Epithelial cell of esophagus (primary cell): ENCODE measurements around the gene UBA52.

Experiments
- DNase-seq: peaks from one replicate; pipeline ENCODE4 v3.0.0; 2010; ENCODE audit warnings: low read depth
- H3K4me3 ChIP-seq: 2 replicates; pipeline ENCODE4 v1.5.1; 2011; ENCODE audit warnings: mild to moderate bottlenecking, low read length, control low read depth
- TF ChIP-seq, protein P1 (sequence below): IDR thresholded peaks from 2 replicates; pipeline ENCODE4 v1.5.1; 2011; ENCODE audit warnings: low read depth, mild to moderate bottlenecking, low read length, control low read depth, inconsistent platforms; ENCODE audit not compliant: insufficient read depth; ENCODE audit errors: missing control alignments

Gene UBA52

DNA sequence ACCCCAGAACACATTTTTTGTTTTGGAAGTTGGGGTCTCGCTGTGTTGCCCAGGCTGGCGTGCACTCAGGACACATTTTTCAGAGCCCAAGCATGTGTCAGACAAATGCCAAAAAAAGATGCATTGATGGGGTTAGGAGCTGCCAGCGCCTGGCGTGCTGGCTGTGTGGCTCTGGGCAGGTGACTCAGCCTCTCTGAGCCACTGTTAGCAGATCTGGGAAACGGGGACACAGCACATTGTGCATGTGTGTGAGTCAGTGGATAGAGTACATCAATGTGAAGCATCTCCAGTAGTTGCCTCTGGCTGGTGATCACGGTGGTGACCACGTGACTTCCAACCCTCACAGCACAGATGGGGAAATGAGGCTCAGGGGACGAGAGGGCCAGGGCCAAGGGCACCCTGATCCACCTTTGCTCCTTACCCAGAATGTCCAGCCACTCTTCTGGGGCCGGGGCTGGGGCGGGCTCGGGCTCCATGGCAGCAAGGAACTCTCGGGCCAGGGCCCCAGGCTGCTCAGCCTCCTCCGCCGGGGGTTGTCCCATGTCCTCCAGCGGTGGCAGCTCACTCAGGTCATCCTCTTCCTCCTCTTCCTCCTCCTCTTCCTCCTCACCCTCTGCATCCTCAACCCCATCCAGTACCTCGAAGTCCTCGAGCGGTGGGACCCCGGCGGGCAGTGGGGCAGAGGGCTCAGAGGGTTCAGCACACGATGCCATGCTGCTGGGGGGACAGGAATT is 30.2 kb upstream of the UBA52 start:
- peak; percentile 40 for DNase-seq
- TF ChIP-seq, protein P1, sequence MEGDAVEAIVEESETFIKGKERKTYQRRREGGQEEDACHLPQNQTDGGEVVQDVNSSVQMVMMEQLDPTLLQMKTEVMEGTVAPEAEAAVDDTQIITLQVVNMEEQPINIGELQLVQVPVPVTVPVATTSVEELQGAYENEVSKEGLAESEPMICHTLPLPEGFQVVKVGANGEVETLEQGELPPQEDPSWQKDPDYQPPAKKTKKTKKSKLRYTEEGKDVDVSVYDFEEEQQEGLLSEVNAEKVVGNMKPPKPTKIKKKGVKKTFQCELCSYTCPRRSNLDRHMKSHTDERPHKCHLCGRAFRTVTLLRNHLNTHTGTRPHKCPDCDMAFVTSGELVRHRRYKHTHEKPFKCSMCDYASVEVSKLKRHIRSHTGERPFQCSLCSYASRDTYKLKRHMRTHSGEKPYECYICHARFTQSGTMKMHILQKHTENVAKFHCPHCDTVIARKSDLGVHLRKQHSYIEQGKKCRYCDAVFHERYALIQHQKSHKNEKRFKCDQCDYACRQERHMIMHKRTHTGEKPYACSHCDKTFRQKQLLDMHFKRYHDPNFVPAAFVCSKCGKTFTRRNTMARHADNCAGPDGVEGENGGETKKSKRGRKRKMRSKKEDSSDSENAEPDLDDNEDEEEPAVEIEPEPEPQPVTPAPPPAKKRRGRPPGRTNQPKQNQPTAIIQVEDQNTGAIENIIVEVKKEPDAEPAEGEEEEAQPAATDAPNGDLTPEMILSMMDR, result no peak
- no peak overlapping the region for H3K4me3 ChIP-seq

DNA sequence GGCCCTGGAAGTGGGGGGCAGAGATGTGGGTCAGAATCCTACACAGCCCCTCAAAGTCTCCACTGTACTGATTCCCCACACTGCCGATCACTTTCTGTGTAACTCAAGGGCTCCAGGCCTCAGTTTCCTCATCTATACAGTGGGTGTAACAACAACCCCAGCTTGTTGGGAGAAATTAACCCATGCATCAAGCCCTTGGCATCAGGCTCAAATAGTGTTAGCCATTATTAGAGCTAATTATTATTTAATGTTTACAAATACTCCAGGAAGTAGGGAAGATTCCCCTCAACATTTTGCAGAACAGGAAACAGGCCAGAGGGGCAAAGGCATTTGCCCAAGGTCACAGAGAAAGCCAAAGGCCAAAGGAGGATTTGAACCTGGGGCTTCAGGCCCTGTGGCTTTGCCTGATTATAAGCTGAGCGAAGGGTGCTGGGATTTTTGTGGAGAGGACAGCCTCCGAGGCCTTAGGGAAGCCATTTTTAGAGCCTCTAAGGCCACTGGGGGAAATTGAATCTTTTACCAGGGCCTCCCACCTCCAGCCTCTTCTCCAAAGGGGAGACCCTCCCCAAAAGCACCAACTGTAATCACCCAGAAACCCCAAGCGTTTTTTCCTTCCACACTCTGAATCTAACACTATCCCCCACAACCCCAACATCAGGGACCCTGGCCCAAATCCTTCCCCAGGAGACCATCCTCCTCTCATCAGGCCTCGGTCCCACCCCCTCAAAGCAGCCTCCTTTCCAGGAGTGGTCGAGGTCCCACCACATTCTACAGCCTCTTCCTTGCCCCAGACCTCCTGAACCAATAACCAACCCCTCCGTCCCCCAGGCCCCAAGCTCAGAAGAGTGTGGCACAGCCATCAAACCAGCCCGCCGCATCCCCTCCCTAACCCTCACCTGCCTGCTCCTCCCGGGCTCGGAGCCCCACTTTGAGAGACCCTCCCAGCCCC is 29.4 kb upstream of the UBA52 start:
- H3K4me3 ChIP-seq, result peak overlapping the region; percentile 69
- DNase-seq, result no peak
- TF ChIP-seq, protein P1, result no peak

DNA sequence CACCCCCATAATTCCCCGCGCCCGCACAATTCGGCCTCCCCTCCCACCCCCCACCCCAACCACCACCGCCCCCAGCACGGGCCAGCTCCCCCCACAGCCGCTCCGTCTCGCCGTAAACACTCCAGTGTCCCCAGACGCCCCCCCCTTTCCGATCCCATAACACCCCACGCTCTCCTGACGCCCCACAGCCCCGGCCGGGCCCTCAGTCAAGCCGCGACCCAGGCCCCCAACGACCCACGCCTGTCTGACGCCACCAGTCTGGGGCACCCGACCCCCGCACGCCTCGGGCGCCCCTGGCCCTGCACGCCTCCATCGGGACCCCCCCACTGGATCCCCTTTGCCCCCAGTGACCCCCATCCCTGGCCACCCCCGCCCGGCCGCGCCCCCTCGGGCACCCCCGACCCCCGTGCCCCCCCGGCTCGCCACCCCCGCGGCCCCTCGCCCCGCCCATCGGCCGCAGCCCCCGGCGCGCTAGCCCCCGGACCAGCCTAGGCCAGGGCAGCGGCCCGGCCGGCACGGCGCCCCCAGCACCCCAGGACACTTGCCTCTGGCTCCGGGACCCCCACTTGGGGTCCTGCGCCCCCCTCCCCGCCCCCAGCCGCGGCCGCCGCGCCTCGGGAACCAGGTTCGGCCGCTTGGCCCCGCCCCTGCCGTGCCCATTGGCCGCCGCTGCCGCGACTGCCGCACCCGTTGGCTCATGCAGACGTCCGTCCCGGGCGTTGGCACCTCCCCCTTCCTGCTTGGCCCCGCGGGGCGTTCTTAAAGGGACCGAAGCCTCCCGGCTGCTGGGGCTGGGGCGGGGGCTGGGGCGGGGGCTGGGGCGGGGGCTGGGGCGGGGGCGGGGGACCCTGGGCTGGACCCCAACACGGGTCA is 28.5 kb upstream of the UBA52 start, which contains the start of gene FKBP8:
Gene FKBP8, minus strand, starts transcription at position 633 of the 873 bp plus-strand sequence. CDS start 1,603 bp downstream, outside the sequence.
- TF ChIP-seq, protein P1, result no peak
- DNase-seq, result peak; percentile 89
- H3K4me3 ChIP-seq, result peak within 1 kb of the TSS; percentile 69

DNA sequence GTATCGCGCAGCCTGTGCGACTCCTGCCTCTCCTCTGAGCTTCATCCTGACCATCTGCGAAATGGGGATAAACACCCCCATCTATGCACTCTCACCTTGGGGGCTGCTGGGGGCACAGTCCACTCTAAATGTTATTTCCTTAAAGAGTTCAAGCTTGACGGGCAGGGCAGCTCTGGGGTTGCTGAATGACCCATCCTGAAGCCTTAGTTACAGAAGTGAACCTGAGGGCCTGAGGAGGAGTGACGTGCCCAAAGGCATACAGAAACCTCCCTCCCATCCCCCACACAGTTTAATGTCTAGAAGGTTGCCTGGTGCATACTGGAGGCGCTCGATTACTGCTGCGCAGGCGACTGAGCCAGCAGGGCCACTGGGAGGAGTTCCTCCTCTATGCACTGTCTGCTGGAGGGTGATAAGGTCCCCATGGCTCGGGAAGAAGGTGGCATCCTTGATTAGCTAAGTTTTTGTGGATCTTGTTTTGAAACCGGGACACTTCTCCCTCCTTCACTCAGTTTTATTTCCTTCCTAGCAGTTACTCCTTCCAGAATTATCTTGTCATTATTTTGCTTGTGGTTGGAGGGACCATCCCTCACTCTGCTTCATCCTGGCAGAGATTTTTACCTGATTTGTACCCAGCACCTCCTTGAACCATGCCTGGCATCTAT is 27.7 kb upstream of the UBA52 start:
- peak overlapping the region; percentile 46 for H3K4me3 ChIP-seq
- peak; percentile 83 for DNase-seq
- TF ChIP-seq, protein P1, result no peak

DNA sequence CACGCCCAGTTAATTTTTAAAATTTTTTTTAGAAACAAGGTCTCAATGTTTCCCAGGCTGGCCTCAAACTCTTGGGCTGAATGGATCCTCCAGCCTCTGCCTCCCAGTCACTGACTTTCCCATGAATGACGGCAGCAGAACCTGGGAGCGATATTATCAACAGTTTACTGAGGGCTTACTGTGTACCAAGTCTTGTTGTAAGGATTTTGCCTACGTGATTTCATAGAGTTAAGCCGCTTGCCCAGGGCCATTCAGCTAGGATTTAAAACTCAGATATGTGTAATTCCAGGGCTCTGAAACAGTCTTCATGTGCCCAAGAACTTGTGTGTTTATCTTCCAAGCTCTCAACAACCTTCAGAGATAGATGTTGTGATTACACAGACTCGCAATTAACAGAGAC is 20.0 kb upstream of the UBA52 start:
- no peak overlapping the region for H3K4me3 ChIP-seq
- TF ChIP-seq, protein P1, result no peak
- DNase-seq, result no peak
